Measurements from ENCODE around the gene OR4A5.
"Not testable (repeated sequence)": the region's sequence is repeated elsewhere in the genome, so short reads cannot be mapped to it uniquely, and the experiment has no call there.

The OR4A5 gene, protein sequence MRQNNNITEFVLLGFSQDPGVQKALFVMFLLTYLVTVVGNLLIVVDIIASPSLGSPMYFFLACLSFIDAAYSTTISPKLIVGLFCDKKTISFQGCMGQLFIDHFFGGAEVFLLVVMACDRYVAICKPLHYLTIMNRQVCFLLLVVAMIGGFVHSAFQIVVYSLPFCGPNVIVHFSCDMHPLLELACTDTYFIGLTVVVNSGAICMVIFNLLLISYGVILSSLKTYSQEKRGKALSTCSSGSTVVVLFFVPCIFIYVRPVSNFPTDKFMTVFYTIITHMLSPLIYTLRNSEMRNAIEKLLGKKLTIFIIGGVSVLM

GRCh38 chr11:54706532-54706931 is at the start of gene OR4A5:
Gene OR4A5 (plus strand): TSS chr11:54706832. CDS start chr11:54706885, 53 bp downstream.
- DNase-seq (ENCODE audit: low spot score): not testable (repeated sequence)

DNA sequence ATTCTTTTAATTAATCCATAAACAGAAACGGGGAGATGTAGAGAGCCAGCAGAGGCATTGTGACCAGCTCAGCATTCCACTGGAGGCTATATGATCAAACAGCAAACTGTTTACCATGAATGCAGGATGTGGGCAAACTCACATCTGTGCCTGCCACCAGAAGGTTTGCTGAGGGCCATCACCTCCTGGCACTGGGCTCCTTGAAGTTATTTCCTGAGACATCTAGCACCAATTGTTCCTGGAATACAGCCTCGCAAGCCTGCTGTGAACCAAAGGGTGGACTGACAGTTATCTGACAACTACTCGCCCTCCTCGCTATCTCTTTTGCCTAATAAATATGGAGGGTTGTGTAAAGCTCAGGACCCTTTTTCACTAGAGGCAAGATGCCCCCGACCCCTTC is 13.5 kb downstream of the OR4A5 start:
- DNase-seq (ENCODE audit: low spot score): not testable (repeated sequence)

All from putamen (tissue), 1 donor.